ENCODE measurements around the gene MMAB.

GRCh38 chr12:109560867-109561710 is 12.2 kb downstream of the MMAB start:
- TF ChIP-seq POLR2A (IDR thresholded peaks at IDR 0.05) = no peak
- no peak for TF ChIP-seq CTCF (IDR thresholded peaks at IDR 0.05 in 4 of 5, conservative IDR thresholded peaks at IDR 0.05 in 1 of 5)
